ENCODE measurements around the gene FAM221A.
"Not testable (repeated sequence)": the region's sequence is repeated elsewhere in the genome, so short reads cannot be mapped to it uniquely, and the experiment has no call there.

FAM221A gene

DNA sequence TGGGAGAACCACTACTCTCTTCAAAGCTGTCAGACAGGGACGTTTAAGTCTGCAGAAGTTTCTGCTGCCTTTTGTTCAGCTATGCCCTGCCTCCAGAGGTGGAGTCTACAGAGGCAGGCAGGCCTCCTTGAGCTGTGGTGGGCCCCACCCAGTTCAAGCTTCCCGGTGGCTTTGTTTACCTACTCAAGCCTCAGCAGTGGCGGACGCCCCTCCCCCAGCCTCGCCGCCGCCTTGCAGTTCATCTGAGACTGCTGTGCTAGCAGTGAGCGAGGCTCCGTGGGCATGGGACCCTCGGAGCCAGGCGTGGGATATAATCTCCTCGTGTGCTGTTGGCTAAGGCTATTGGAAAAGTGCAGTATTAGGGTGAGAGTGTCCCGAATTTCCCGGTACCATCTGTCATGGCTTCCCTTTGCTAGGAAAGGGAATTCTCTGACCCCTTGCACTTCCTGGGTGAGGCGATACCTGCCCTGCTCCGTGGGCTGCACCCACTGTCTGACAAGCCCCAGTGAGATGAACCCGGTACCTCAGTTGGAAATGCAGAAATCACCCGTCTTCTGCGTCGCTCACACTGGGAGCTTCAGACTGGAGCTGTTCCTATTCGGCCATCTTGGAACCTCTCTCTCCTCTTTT, 42.7 kb downstream of the FAM221A start:
- not testable (repeated sequence) for H3K79me2 ChIP-seq (ENCODE audit: control insufficient read depth, insufficient read depth, low read length, unreplicated experiment); H3K27ac ChIP-seq (ENCODE audit: low read depth, low read length); H3K36me3 ChIP-seq (ENCODE audit: insufficient read depth, low read length); H3K27me3 ChIP-seq (ENCODE audit: insufficient read depth, low read length); H2AFZ ChIP-seq (ENCODE audit: low read length, unreplicated experiment); H3K4me3 ChIP-seq (ENCODE audit: low read depth, low read length); H3K4me1 ChIP-seq (ENCODE audit: control insufficient read depth, insufficient read depth, low read length, unreplicated experiment)

DNA sequence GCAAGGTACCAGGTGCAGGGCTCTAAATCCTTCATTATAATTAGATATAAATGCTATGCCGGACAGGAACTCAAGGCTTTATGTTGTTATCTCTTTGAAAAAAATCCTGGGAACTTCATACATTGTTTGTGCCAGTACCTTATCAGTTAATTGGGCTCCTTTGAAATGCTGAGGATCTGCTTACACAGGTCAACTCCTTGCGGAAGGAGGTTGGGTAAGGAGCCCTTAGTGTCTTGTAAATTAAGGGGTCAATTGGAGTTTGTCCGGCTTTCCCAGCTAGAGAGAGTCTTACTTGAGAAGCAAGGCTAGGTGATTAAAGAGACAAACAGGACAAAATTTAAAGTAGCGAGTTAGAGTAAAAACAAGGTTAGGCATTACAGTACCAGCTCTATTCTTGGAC, 44.1 kb downstream of the FAM221A start:
- not testable (repeated sequence) for H3K4me3 ChIP-seq (ENCODE audit: low read depth, low read length); H3K27ac ChIP-seq (ENCODE audit: low read depth, low read length); H2AFZ ChIP-seq (ENCODE audit: low read length, unreplicated experiment); H3K79me2 ChIP-seq (ENCODE audit: control insufficient read depth, insufficient read depth, low read length, unreplicated experiment); H3K27me3 ChIP-seq (ENCODE audit: insufficient read depth, low read length); H3K4me1 ChIP-seq (ENCODE audit: control insufficient read depth, insufficient read depth, low read length, unreplicated experiment); H3K36me3 ChIP-seq (ENCODE audit: insufficient read depth, low read length)

DNA sequence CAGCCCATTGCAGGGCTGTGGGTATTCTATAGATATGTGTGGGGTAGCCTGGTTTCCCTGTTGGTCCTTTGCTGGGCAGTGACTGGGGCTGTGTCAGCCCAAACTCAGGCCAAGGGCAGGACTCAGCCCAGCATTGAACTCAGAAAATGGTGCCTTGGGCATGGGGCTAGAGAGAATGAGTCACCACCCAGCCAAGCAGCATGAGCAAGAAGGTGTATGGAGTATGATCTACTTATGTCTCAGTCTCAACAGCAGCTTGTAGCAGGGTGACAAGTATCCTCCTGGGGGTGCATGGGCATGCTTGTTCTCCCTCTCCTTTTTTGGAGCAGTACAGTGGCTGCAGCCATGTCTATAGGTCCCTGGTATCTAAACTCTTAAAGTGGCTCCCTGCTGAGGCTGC, 62.1 kb downstream of the FAM221A start:
- Histone ChIP-seq H3K79me2 (ENCODE audit: control insufficient read depth, insufficient read depth, low read length, unreplicated experiment) (no peaks in the 10 kb centered on the region), H3K4me3 (ENCODE audit: low read depth, low read length) (no peak overlapping the region), H3K27ac (ENCODE audit: low read depth, low read length) (no peak overlapping the region), H3K27me3 (ENCODE audit: insufficient read depth, low read length) (no peaks in the 10 kb centered on the region), H3K36me3 (ENCODE audit: insufficient read depth, low read length) (no peaks in the 10 kb centered on the region), H2AFZ (ENCODE audit: low read length, unreplicated experiment) (no peak overlapping the region), H3K4me1 (ENCODE audit: control insufficient read depth, insufficient read depth, low read length, unreplicated experiment) (no peaks in the 10 kb centered on the region)

DNA sequence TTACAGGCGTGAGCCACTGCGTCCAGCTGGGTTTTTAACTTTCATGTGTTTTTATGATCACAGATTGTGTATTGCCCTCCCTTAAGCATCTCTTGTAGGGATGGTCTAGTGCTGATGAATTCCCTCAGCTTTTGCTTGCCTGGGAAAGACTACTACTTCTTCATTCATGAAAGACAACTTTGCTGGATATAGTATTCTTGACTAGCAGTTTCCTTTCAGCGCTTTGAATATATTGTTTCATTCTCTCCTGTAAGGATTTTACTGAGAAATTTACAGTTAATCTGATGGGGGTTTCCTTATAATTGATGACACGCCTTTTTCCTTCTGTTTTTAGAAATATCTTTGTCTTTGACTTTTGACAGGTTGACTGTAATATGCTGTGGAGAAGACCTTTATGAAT, 63.2 kb downstream of the FAM221A start:
- no peaks in the 10 kb centered on the region for H3K36me3 ChIP-seq (ENCODE audit: insufficient read depth, low read length)
- H3K4me3 ChIP-seq (ENCODE audit: low read depth, low read length), result no peak overlapping the region
- no peaks in the 10 kb centered on the region for H3K4me1 ChIP-seq (ENCODE audit: control insufficient read depth, insufficient read depth, low read length, unreplicated experiment)
- no peak overlapping the region for H3K27ac ChIP-seq (ENCODE audit: low read depth, low read length)
- H3K79me2 ChIP-seq (ENCODE audit: control insufficient read depth, insufficient read depth, low read length, unreplicated experiment), result no peaks in the 10 kb centered on the region
- no peak overlapping the region for H2AFZ ChIP-seq (ENCODE audit: low read length, unreplicated experiment)
- H3K27me3 ChIP-seq (ENCODE audit: insufficient read depth, low read length), result no peaks in the 10 kb centered on the region

DNA sequence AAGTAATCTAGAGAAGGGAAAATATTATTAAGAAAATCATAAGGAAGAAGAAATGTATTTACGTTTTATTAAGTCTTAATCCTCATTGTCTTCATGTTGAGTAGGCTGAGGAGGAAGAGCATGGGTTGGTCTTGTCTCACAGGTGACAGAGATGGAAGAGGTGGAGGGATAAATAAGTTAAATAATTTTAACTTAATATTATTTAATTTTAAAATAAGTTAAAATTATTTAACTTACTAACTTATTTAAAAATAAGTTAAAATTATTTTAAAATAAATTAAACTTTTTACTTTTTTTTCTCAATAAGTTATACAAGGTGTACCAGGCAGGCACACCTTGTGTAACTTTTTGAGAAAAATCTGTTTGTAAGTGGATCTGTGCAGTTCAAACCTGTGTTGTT, 66.6 kb downstream of the FAM221A start:
- H3K36me3 ChIP-seq (ENCODE audit: insufficient read depth, low read length), result no peaks in the 10 kb centered on the region
- peaks cover 11% of the 10 kb centered on the region; the same call in 1 of the 2 replicates for H3K27me3 ChIP-seq (ENCODE audit: insufficient read depth, low read length)
- H3K79me2 ChIP-seq (ENCODE audit: control insufficient read depth, insufficient read depth, low read length, unreplicated experiment), result no peaks in the 10 kb centered on the region
- no peak overlapping the region for H2AFZ ChIP-seq (ENCODE audit: low read length, unreplicated experiment)
- no peaks in the 10 kb centered on the region for H3K4me1 ChIP-seq (ENCODE audit: control insufficient read depth, insufficient read depth, low read length, unreplicated experiment)
- H3K27ac ChIP-seq (ENCODE audit: low read depth, low read length), result no peak overlapping the region
- H3K4me3 ChIP-seq (ENCODE audit: low read depth, low read length), result no peak overlapping the region

DNA sequence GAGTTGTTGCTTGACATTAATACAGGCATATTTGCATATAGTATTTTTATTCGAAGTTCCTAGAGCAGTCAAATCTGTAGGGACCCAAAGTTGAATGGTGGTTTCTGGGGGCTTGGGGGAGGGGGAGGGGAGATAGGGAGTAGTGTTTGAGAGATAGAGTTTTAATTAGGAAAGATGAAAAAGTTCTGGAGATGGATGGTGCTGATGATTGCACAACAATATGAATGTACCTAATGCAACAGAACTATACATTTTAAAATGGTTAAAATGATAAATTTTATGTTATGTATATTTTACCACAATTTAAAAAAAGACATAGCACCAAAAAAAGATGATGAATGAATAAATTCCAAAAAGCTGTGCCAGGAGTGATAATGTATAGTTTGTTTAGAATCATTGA, 71.9 kb downstream of the FAM221A start:
- Histone ChIP-seq H2AFZ (ENCODE audit: low read length, unreplicated experiment) (no peak overlapping the region), H3K4me3 (ENCODE audit: low read depth, low read length) (no peak overlapping the region), H3K79me2 (ENCODE audit: control insufficient read depth, insufficient read depth, low read length, unreplicated experiment) (no peaks in the 10 kb centered on the region), H3K27ac (ENCODE audit: low read depth, low read length) (no peak overlapping the region), H3K27me3 (ENCODE audit: insufficient read depth, low read length) (peaks cover 20% of the 10 kb centered on the region), H3K4me1 (ENCODE audit: control insufficient read depth, insufficient read depth, low read length, unreplicated experiment) (no peaks in the 10 kb centered on the region), H3K36me3 (ENCODE audit: insufficient read depth, low read length) (no peaks in the 10 kb centered on the region)

All from ACC112 (cell line).